Choroid plexus epithelial cell (primary cell): ENCODE measurements around the gene NDUFS7.
"Not testable (repeated sequence)": the region's sequence is repeated elsewhere in the genome, so short reads cannot be mapped to it uniquely, and the experiment has no call there.

Experiments used
- DNase-seq: peaks from one replicate; pipeline ENCODE4 v3.0.0-alpha.2; 2010; ENCODE audit warnings: low read depth
- H3K4me3 ChIP-seq: 2 replicates; pipeline ENCODE4 v1.5.1; 2011; ENCODE audit warnings: low read depth, mild to moderate bottlenecking, control low read depth, low read length, moderate library complexity
- CTCF ChIP-seq: conservative IDR thresholded peaks from 2 replicates; pipeline ENCODE4 v1.5.1; 2011; ENCODE audit warnings: low read depth, mild to moderate bottlenecking, control low read depth, inconsistent platforms, low read length, moderate library complexity

The NDUFS7 gene

DNA sequence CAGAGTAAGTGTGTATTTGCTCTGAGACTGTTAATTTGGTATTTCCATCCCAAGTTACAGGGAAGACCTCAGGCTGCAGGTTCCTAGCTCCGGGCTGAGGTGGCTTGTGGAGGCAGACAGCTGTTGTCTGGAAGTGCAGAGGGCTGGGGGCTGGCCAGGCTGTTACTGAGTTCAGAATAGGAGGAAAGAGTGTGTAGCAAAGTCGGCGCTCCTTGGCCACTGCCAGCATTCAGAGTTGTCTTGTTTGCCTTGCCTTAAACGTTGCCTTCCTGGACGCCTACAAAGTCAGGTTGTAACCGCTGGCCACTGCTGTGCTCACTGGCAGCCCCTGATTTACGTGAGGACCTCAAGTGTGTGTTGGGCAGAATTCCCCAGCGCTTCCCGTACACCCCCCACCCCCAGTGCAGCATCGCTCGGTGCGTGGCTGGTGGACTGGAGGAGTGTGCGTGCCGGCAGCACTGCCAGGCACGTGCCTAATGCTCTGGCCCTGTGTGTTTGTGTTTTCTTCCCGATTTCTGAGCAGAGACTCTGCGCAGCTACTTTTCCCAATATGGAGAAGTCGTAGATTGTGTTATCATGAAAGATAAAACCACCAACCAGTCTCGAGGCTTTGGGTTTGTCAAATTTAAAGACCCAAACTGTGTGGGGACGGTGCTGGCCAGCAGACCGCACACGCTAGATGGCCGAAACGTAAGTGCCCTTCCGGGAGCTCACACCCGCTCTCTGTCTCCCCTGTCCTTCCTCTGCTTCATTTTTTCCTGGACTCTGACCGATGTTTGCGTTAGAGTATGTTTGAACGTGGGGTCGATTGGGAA is 34.2 kb downstream of the NDUFS7 start:
- no peak for TF ChIP-seq CTCF
- H3K4me3 ChIP-seq: no peak overlapping the region
- peak; percentile 18 for DNase-seq

DNA sequence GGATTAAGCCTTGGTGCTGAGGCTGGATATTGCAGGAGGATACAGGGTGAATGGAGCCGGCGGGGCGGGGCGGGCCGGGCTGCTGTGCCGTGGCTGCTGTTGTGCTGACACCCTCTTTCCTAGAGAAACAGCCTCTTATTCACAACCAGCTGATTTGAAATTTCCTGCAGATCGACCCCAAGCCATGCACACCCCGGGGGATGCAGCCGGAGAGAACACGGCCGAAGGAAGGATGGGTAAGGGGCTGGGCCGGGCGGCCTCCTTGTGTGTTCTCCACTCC is 34.7 kb downstream of the NDUFS7 start:
- no peak overlapping the region for H3K4me3 ChIP-seq

GRCh38 chr19:1418951-1419738 is 35.4 kb downstream of the NDUFS7 start:
- H3K4me3 ChIP-seq: no peak overlapping the region
- no peak for TF ChIP-seq CTCF
- no peak for DNase-seq

More for the DNA sequence above, 34.7 kb downstream of the NDUFS7 start:
- TF ChIP-seq CTCF: no peak
- DNase-seq: no peak

GRCh38 chr19:1420085-1420484 is 36.4 kb downstream of the NDUFS7 start:
- not testable (repeated sequence) for H3K4me3 ChIP-seq, DNase-seq

- DNase-seq: no peak
Measured at GRCh38 chr19:1420590-1420989, 36.9 kb downstream of the NDUFS7 start.

DNA sequence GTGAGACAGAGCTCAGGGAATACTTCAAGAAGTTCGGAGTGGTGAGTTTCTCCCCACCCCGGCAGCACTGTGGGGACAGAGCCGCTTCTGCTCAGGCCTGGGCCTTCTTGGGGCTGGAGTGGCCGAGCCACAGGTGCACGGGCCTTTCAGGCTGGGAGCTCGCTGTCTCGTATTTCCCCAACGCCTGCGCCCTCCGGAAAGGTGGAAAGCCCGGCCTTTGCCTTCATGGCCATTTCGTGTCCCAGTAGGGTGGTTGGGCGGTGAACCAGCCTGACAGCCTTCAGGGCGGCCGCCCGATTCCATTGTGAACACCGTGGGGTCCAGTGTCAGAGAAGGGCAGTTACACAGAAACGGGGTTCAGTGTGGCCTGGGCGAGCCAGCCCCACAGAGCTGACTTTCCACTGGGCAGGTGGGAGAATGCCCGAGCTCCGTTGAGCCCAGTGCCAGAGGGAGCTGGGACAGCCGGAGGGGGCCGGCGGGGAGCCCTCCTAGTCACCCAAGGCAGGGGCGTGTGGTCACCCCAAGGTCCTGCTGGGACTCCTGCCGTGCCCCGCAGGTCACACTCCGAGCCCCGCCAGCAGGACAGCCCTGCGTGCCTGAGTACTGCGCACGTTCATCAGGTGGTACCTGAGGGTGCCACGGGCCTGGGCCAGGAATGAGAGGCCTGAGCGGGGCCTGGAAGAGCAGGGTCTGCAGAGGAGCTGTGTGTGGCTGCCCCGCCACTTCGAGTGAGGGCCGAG is 37.7 kb downstream of the NDUFS7 start:
- no peak overlapping the region for H3K4me3 ChIP-seq
- TF ChIP-seq CTCF: no peak
- DNase-seq: no peak

More at GRCh38 chr19:1420590-1420989, 36.9 kb downstream of the NDUFS7 start:
- TF ChIP-seq CTCF: no peak
- H3K4me3 ChIP-seq: no peak overlapping the region

GRCh38 chr19:1421958-1422305 is 38.2 kb downstream of the NDUFS7 start:
- no peak for DNase-seq
- TF ChIP-seq CTCF: no peak
- H3K4me3 ChIP-seq: no peak overlapping the region
